Left lung (tissue), 10 donors: ENCODE results near the gene SGPP2. TPM values are rescaled to one million over a fixed set of nuclear protein-coding genes. Genes with fewer than 3 reads are reported as not detected.
A peak's percentile ranks its signal among the peaks of the same experiment; 100 is the strongest.

Source experiments
- ATAC-seq: fragments of 200-7000 bp; cut with Tn5 transposase; one replicate; pipeline ENCODE4 v1.9.1; 2020; ENCODE audit warnings: moderate library complexity
- DNase-seq, 4 donors: peaks; one replicate each; pipeline ENCODE4 v3.0.0-alpha.2; 2013 to 2020
- H3K27ac ChIP-seq, 2 donors: fragments of 200-600 bp; sonication (generic) in 1 of 2; one replicate each; pipeline versions ENCODE4 v1.5.0 to v1.8.0; 2020 to 2021
- H3K27me3 ChIP-seq, 2 donors: fragments of 200-600 bp; sonication (generic) in 1 of 2; one replicate each; pipeline versions ENCODE4 v1.5.0 to v1.8.0; 2020 to 2021
- H3K36me3 ChIP-seq, 2 donors: fragments of 200-600 bp; sonication (generic) in 1 of 2; one replicate each; pipeline versions ENCODE4 v1.5.0 to v1.8.0; 2020 to 2021
- H3K4me1 ChIP-seq, 2 donors: fragments of 200-600 bp; one replicate each; pipeline ENCODE4 v1.8.0; 2021
- H3K4me3 ChIP-seq, 2 donors: fragments of 200-600 bp; sonication (generic) in 1 of 2; one replicate each; pipeline versions ENCODE4 v1.5.0 to v1.8.0; 2020 to 2021; ENCODE audit warnings: mild to moderate bottlenecking in 1 of 2
- H3K9me3 ChIP-seq, 2 donors: fragments of 200-600 bp; sonication (generic) in 1 of 2; one replicate each; pipeline versions ENCODE4 v1.5.0 to v1.8.0; 2020 to 2021
- CTCF ChIP-seq, 2 donors: fragments of 200-600 bp; sonication (generic) in 1 of 2; IDR thresholded peaks; one replicate each; pipeline versions ENCODE4 v1.5.0 to v1.8.0; 2021; ENCODE audit warnings: antibody characterized with exemption in 2 of 2
- intact Hi-C, 2 donors: fragments of 100-400 bp; cut with DNase I; formaldehyde crosslinking; loops; one replicate each; pipeline versions ENCODE4 v1.11.2 to v1.14.2; 2022
- polyA plus RNA-seq, 6 donors: library from polyadenylated mRNA; unstranded; fragments of 120-200 nt; gene quantifications; one replicate each; pipeline ENCODE4 v1.2.1, GENCODE V29; 2013; ENCODE audit not compliant: insufficient read length in 6 of 6
- total RNA-seq, 2 donors: library from RNA; stranded (reverse); fragmentation: NEBNext Ultra II Directional; extraction: Animal tissue kit (Norgen Biotek cat#: 25700); gene quantifications; one replicate each; pipeline ENCODE4 v1.2.1, GENCODE V29; 2021
- donor health status: DM: no; HTN: yes; CAD: no.
- donor health status: DM: no; HTN: no; CAD: no.

The SGPP2 gene
- total and polyA plus RNA-seq, 8 donors: 2.2 to 31.2 (median 5.9) TPM

- Histone ChIP-seq H3K4me3 (no peak overlapping the region), H3K27me3 (no peaks in the 10 kb centered on the region), H3K4me1 (peaks cover 4% of the 10 kb centered on the region in 2 donors), H3K27ac (no peak overlapping the region), H3K9me3 (no peaks in the 10 kb centered on the region), H3K36me3 (peaks cover 0 to 5% of the 10 kb centered on the region in 2 donors)
- DNase-seq (no peak), ATAC-seq (no peak)
- no peak for TF ChIP-seq CTCF (IDR thresholded peaks at IDR 0.05)
- intact Hi-C loops: no loop called here
Observed at GRCh38 chr2:222522082-222522481, 97.7 kb downstream of the SGPP2 start.

GRCh38 chr2:222523783-222524544, 99.6 kb downstream of the SGPP2 start:
- DNase-seq: no peak
- no peak for TF ChIP-seq CTCF (IDR thresholded peaks at IDR 0.05)
- H3K36me3 ChIP-seq: peaks cover 0 to 5% of the 10 kb centered on the region in 2 donors
- H3K27ac ChIP-seq: no peak overlapping the region
- H3K4me3 ChIP-seq: no peak overlapping the region
- no peaks in the 10 kb centered on the region for H3K4me1 ChIP-seq
- no peaks in the 10 kb centered on the region for H3K27me3 ChIP-seq
- ATAC-seq: peak; percentile 80
- intact Hi-C loops: no loop called here
- H3K9me3 ChIP-seq: no peaks in the 10 kb centered on the region

GRCh38 chr2:222525811-222526210, 101.5 kb downstream of the SGPP2 start:
- no peak for DNase-seq
- TF ChIP-seq CTCF (IDR thresholded peaks at IDR 0.05): no peak
- Histone ChIP-seq H3K27ac (no peak overlapping the region), H3K4me1 (no peaks in the 10 kb centered on the region), H3K27me3 (no peaks in the 10 kb centered on the region), H3K36me3 (peaks cover 0 to 5% of the 10 kb centered on the region in 2 donors), H3K4me3 (no peak overlapping the region), H3K9me3 (no peaks in the 10 kb centered on the region)
- intact Hi-C loops: no loop called here
- ATAC-seq: no peak

GRCh38 chr2:222526480-222527277, 102.3 kb downstream of the SGPP2 start:
- TF ChIP-seq CTCF (IDR thresholded peaks at IDR 0.05): no peak
- Histone ChIP-seq H3K27me3 (no peaks in the 10 kb centered on the region), H3K4me3 (no peak overlapping the region), H3K36me3 (peaks cover 0 to 5% of the 10 kb centered on the region in 2 donors), H3K4me1 (no peaks in the 10 kb centered on the region), H3K27ac (no peak overlapping the region), H3K9me3 (no peaks in the 10 kb centered on the region)
- intact Hi-C loops: no loop called here
- ATAC-seq (no peak), DNase-seq (no peak)

- Histone ChIP-seq H3K27me3 (no peaks in the 10 kb centered on the region), H3K4me3 (no peak overlapping the region), H3K9me3 (no peaks in the 10 kb centered on the region), H3K4me1 (no peaks in the 10 kb centered on the region), H3K27ac (no peak overlapping the region), H3K36me3 (no peaks in the 10 kb centered on the region)
- DNase-seq (no peak), ATAC-seq (no peak)
- intact Hi-C loops: no loop called here
- no peak for TF ChIP-seq CTCF (IDR thresholded peaks at IDR 0.05)
Observed at GRCh38 chr2:222532315-222532714, 108.0 kb downstream of the SGPP2 start.
